MM.1S (cell line): ENCODE measurements around the gene SUPT3H.

ENCODE experiments used
- DNase-seq: peaks from one replicate; pipeline ENCODE4 v3.0.0-alpha.2; 2015
- H2AFZ ChIP-seq: fragments of 300-600 bp; sonication (generic); 2 replicates; pipeline ENCODE4 v1.6.0; 2016; ENCODE audit warnings: antibody characterized with exemption, low read length
- H3F3A ChIP-seq: fragments of 300-600 bp; sonication (generic); 2 replicates; pipeline ENCODE4 v1.6.1; 2016; ENCODE audit warnings: mild to moderate bottlenecking, antibody characterized with exemption, low read length, moderate library complexity, mixed read lengths; ENCODE audit not compliant: insufficient read depth
- H3K27ac ChIP-seq: fragments of 300-600 bp; sonication (generic); 2 replicates; pipeline ENCODE4 v1.5.1; 2016; ENCODE audit warnings: mild to moderate bottlenecking, low read length
- H3K27me3 ChIP-seq: fragments of 300-600 bp; sonication (generic); replicated peaks from 2 replicates; pipeline ENCODE4 v1.6.0; 2016; ENCODE audit warnings: low read length; ENCODE audit not compliant: insufficient read depth
- H3K36me3 ChIP-seq: fragments of 300-600 bp; sonication (generic); replicated peaks from 2 replicates; pipeline ENCODE4 v1.6.1; 2016; ENCODE audit warnings: mild to moderate bottlenecking, low read length, mixed read lengths; ENCODE audit not compliant: insufficient read depth
- H3K4me1 ChIP-seq: fragments of 300-600 bp; sonication (generic); 2 replicates; pipeline ENCODE4 v1.6.1; 2016; ENCODE audit warnings: low read length, mixed read lengths
- H3K4me2 ChIP-seq: fragments of 300-600 bp; sonication (generic); 2 replicates; pipeline ENCODE4 v1.6.0; 2016; ENCODE audit warnings: low read depth, low read length
- H3K4me3 ChIP-seq: fragments of 300-600 bp; sonication (generic); 2 replicates; pipeline ENCODE4 v1.5.1; 2016; ENCODE audit warnings: low read length, mixed read lengths
- H3K79me2 ChIP-seq: fragments of 300-600 bp; sonication (generic); 2 replicates; pipeline ENCODE4 v1.6.1; 2016; ENCODE audit warnings: mixed run types, low read length, mixed read lengths
- H3K9ac ChIP-seq: fragments of 300-600 bp; sonication (generic); 2 replicates; pipeline ENCODE4 v1.6.1; 2016; ENCODE audit warnings: low read length, mixed read lengths
- H3K9me2 ChIP-seq: fragments of 300-600 bp; sonication (generic); replicated peaks from 2 replicates; pipeline ENCODE4 v1.6.1; 2016; ENCODE audit warnings: mild to moderate bottlenecking, low read length, mixed read lengths; ENCODE audit not compliant: insufficient read depth
- H3K9me3 ChIP-seq: fragments of 300-600 bp; sonication (generic); replicated peaks from 2 replicates; pipeline ENCODE4 v1.6.1; 2016; ENCODE audit warnings: mild to moderate bottlenecking, low read length, mixed read lengths; ENCODE audit not compliant: insufficient read depth
- H4K20me1 ChIP-seq: fragments of 300-600 bp; sonication (generic); 2 replicates; pipeline ENCODE4 v1.6.1; 2016; ENCODE audit warnings: mild to moderate bottlenecking, low read length, moderate library complexity, mixed read lengths; ENCODE audit not compliant: insufficient read depth
- EZH2 ChIP-seq: fragments of 300-600 bp; sonication (generic); optimal IDR thresholded peaks from 2 replicates; pipeline ENCODE3; 2017; ENCODE audit warnings: low read depth, mild to moderate bottlenecking, antibody characterized with exemption, low read length, mixed read lengths
- EZH2phosphoT487 ChIP-seq: fragments of 300-600 bp; sonication (generic); IDR thresholded peaks from 2 replicates; pipeline ENCODE4 v1.6.1; 2018; ENCODE audit warnings: antibody characterized with exemption, low read length
- TF ChIP-seq, protein P1 (sequence below): fragments of 300-600 bp; sonication (generic); IDR thresholded peaks from 2 replicates; pipeline ENCODE4 v1.5.1; 2016; ENCODE audit warnings: antibody characterized with exemption, low read length, mixed read lengths

SUPT3H gene

DNA sequence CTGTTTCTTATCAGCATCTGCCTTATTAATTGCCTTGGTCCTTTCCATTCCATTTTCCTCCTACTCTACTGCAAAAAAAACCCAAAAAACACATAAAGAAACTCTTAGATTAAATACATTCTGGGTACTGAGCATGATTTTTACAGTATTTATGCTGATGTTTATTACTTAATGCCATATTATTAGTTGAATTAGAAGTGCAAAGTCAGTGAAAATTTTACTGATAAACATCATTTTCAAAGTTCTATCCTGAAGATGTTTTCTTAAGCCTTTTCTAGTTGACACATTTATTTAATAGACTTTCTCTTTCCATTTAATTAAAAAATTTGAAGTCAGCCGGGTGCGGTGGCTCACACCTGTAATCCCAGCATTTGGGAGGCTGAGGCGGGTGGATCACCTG is 285.6 kb downstream of the SUPT3H start:
- no peak overlapping the region for H2AFZ ChIP-seq

DNA sequence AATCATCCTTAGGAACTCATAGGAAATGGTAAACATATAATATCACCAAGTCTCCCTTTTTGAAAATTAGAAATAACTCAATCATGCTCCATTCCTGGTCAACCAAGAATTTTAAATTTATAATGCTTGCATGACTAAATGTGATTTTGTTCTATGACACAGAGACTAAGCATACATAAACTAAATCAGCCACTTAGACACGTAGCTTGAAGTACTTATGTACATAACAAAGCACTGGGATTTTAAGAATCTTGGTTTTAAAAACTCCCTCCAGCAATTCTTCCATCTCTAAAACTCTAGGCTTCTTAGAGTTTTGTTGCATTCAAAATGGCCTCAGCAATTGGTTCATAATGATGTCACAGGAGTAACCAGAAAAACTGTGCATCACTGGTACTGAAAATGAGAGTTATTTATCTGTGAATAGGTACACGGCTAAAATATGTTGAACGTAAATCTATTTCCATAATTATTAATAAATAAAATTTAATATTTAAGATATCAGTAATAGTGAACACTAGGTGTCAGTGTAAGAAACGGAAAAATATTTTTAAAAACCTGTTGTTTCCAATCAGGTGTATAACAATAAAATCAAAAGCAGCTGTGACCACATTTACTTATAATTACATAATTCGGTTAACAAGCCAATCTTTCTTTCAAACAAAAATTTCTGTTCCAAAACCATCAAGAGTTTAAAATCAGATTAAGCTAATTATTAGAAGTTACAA is 291.2 kb downstream of the SUPT3H start:
- no peaks in the 10 kb centered on the region for H4K20me1 ChIP-seq
- no peaks in the 10 kb centered on the region for H3K9me2 ChIP-seq
- no peak for TF ChIP-seq EZH2
- no peak for TF ChIP-seq EZH2phosphoT487
- TF ChIP-seq, protein P1, sequence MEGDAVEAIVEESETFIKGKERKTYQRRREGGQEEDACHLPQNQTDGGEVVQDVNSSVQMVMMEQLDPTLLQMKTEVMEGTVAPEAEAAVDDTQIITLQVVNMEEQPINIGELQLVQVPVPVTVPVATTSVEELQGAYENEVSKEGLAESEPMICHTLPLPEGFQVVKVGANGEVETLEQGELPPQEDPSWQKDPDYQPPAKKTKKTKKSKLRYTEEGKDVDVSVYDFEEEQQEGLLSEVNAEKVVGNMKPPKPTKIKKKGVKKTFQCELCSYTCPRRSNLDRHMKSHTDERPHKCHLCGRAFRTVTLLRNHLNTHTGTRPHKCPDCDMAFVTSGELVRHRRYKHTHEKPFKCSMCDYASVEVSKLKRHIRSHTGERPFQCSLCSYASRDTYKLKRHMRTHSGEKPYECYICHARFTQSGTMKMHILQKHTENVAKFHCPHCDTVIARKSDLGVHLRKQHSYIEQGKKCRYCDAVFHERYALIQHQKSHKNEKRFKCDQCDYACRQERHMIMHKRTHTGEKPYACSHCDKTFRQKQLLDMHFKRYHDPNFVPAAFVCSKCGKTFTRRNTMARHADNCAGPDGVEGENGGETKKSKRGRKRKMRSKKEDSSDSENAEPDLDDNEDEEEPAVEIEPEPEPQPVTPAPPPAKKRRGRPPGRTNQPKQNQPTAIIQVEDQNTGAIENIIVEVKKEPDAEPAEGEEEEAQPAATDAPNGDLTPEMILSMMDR, result no peak
- no peaks in the 10 kb centered on the region for H3K36me3 ChIP-seq
- no peak overlapping the region for H3K27ac ChIP-seq
- no peaks in the 10 kb centered on the region for H3F3A ChIP-seq
- H3K4me2 ChIP-seq, result no peak overlapping the region
- 0 out of 2 replicates have a peak, but pooled peaks cover 3% of the 10 kb centered on the region for H3K27me3 ChIP-seq
- DNase-seq, result no peak
- H3K79me2 ChIP-seq, result no peaks in the 10 kb centered on the region
- no peaks in the 10 kb centered on the region for H3K9me3 ChIP-seq
- H3K4me3 ChIP-seq, result no peak overlapping the region
- no peaks in the 10 kb centered on the region for H3K4me1 ChIP-seq
- H2AFZ ChIP-seq, result no peak overlapping the region
- H3K9ac ChIP-seq, result no peak overlapping the region

More for the DNA sequence above, 285.6 kb downstream of the SUPT3H start:
- Histone ChIP-seq H3K9ac (no peak overlapping the region), H3K4me2 (no peak overlapping the region), H3F3A (no peaks in the 10 kb centered on the region), H3K9me2 (no peaks in the 10 kb centered on the region), H4K20me1 (no peaks in the 10 kb centered on the region), H3K79me2 (no peaks in the 10 kb centered on the region), H3K4me1 (no peaks in the 10 kb centered on the region), H3K36me3 (no peaks in the 10 kb centered on the region), H3K9me3 (no peaks in the 10 kb centered on the region), H3K4me3 (no peak overlapping the region), H3K27me3 (0 out of 2 replicates have a peak, but pooled peaks cover 3% of the 10 kb centered on the region), H3K27ac (no peak overlapping the region)
- TF ChIP-seq EZH2phosphoT487, result no peak
- TF ChIP-seq, protein P1, result no peak
- no peak for TF ChIP-seq EZH2
- DNase-seq, result no peak

DNA sequence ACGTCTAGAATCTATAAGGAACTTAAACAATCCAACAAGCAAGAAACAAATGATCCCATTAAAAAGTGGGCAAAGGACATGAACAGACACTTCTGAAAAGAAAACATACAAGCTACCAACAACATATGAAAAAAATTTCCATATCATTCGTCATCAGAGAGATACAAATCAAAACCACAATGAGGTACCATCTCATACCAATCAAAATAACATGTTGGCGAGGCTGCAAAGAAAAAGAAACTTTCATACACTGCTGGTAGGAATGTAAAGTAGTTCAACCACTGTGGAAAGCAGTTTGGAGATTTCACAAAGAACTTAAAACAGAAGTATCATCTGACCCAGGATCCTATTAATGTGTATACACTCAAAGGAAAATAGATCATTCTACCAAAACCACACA is 293.5 kb downstream of the SUPT3H start:
- Histone ChIP-seq H3K9me2 (no peaks in the 10 kb centered on the region), H3K27ac (no peak overlapping the region), H3F3A (no peaks in the 10 kb centered on the region), H3K4me2 (no peak overlapping the region), H3K4me3 (no peak overlapping the region), H3K4me1 (no peaks in the 10 kb centered on the region), H3K27me3 (no peaks in the 10 kb centered on the region), H3K9ac (no peak overlapping the region), H3K9me3 (no peaks in the 10 kb centered on the region), H4K20me1 (no peaks in the 10 kb centered on the region), H3K79me2 (no peaks in the 10 kb centered on the region), H3K36me3 (no peaks in the 10 kb centered on the region), H2AFZ (no peak overlapping the region)
- no peak for DNase-seq
- TF ChIP-seq, protein P1, result no peak
- TF ChIP-seq EZH2phosphoT487 (no peak), EZH2 (no peak)
